Activated naive CD4-positive, alpha-beta T cell treated with anti-CD3 and anti-CD28 coated beads, Interleukin-2, amount 50 U/mL, for 72 hours (primary cell): ENCODE measurements around the gene POU2F1. TPM values are rescaled to one million over a fixed set of nuclear protein-coding genes. Genes with fewer than 3 reads are reported as not detected.
A peak's percentile ranks its signal among the peaks of the same experiment; 100 is the strongest.

ENCODE experiments used
- ATAC-seq, 2 donors: fragments of 150-1000 bp; cut with Tn5 transposase; 2 replicates each; pipeline ENCODE4 v1.10.0; 2021; ENCODE audit warnings: mild to moderate bottlenecking in 2 of 2, moderate library complexity in 2 of 2
- DNase-seq, 2 donors: peaks; one replicate each; pipeline ENCODE4 v3.0.0; 2021 to 2022; ENCODE audit warnings: low spot score in 2 of 2
- H3K27ac Mint-ChIP-seq, 2 donors: one replicate each; pipeline ENCODE4 v1.8.0; 2022; ENCODE audit warnings: mild to moderate bottlenecking in 2 of 2, mixed read lengths in 2 of 2
- H3K36me3 Mint-ChIP-seq, 2 donors: one replicate each; pipeline ENCODE4 v1.8.0; 2022; ENCODE audit warnings: mixed read lengths in 2 of 2
- H3K9me3 Mint-ChIP-seq, 2 donors: one replicate each; pipeline ENCODE4 v1.8.0; 2022; ENCODE audit warnings: mixed read lengths in 2 of 2
- total RNA-seq, 2 donors: library from RNA; stranded (reverse); gene quantifications; one replicate each; pipeline ENCODE4 v1.2.3, GENCODE V29; 2022

The POU2F1 gene
- total RNA-seq, 2 donors from 2014 or later = 32.0 to 32.1 TPM

DNA sequence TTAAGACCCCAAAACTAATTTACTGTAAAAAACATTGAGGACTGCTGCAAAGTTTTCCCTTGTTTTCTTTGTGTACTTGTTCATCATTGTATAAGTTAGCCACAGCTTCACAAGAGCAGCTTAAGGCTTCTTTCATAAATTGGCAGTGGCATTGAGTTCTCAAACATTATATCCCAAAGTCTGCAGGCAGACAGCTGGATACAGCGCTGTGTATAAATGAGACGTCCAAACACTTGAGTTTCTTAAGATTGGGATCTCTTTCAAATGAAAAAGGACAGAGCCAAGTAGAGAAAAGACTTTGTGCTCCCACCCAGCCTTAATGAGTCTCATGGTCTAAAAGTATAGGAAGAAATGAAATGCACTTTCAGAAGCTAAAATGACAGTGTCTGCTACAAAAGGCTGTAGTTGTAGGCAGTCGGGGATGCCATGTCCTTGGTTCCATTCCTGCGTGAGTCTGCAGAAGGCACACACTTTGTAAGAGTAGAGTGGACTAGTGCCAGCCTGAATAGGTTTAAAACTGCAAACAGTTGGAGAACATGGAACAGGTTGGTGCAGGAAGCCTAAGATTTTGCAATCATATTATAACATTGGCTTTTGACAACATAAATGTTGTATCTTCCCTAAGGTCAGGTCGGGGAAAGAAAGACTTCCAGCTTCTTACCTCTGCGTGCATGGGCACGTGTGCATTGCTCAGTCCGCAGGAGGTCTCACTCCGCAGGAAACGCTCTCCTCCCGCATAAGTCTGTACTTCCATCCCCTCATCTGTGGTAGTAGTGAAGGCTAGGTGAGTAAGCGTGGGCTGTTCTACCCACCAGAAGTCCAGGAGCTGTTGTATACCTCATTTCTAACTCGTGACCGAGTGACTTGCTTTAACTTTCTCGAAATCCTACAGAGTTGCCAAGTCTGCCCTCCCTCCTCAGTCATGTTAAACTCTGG lies 203.3 kb downstream of the POU2F1 start:
- Mint-ChIP-seq H3K9me3 (no peaks in the 10 kb centered on the region), H3K36me3 (no peaks in the 10 kb centered on the region), H3K27ac (no peak overlapping the region)
- ATAC-seq (peak in 1 of 2 donors; percentile 24), DNase-seq (no peak)

DNA sequence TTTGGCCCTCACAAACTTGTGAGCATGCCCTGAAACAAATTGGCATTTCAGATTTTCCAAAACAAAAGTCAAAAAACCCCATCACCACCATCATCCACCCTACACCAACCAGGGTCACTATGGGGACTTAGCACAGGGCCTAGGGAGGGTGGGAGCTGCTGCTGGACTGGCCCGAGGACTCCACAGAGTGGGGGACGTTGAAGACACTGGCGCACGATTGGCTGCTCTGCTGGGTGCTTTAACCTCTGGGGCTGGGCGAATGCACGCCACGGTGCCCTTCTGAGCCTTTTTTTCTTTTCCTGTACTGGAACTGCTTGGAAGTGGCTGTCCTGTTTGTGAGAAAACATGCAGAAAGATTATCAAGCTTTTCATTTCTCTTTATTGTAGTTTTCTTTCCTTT lies 204.8 kb downstream of the POU2F1 start:
- Mint-ChIP-seq H3K9me3 (no peaks in the 10 kb centered on the region), H3K27ac (peak overlapping the region in 1 of 2 donors; percentile 9), H3K36me3 (no peaks in the 10 kb centered on the region)
- DNase-seq = no peak
- peak in 1 of 2 donors; percentile 13 for ATAC-seq

DNA sequence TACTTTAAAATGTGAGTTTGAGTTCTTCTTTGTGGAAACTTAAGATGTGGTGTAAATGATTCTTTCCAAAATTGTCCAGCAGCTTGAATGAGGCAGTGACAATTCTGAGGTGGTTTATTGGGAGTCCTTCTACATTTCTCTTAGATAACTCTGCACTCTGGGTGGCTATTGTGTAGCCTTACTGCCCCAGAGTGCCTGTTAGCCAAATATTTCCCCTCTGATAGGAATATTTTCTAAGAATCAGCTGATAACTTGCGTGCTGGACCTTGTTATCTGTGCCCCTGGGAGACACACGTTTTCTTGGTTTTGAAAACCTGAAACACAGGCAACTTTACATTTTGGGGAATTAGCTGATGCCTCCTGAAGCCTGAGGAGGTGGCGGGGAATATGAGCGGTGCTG lies 206.0 kb downstream of the POU2F1 start:
- Mint-ChIP-seq H3K9me3 (no peaks in the 10 kb centered on the region), H3K27ac (peak overlapping the region in 1 of 2 donors; percentile 38), H3K36me3 (no peaks in the 10 kb centered on the region)
- ATAC-seq (no peak), DNase-seq (no peak)

DNA sequence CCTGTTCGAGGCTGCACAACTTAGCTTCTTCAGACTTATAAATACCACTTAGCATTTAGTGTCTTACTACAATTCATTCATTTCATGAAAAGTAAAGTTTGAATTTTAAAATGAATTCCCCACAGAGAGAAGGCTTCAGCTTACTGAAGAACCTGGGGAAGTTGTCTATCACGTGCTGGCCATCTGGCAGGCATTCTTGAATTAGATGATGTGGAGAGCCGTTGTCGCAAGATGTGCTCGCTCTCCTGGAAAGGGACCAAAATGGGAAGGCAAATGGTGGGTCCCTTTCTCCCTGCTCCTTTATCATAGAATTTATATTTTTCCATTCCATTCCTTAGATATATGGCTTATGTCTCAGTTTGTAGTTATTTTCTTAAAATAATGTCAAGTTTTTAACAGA lies 207.2 kb downstream of the POU2F1 start:
- Mint-ChIP-seq H3K9me3 (no peaks in the 10 kb centered on the region), H3K36me3 (peaks cover 0 to 2% of the 10 kb centered on the region in 2 donors), H3K27ac (peak overlapping the region; percentile 20 to 79)
- DNase-seq (no peak), ATAC-seq (no peak)

DNA sequence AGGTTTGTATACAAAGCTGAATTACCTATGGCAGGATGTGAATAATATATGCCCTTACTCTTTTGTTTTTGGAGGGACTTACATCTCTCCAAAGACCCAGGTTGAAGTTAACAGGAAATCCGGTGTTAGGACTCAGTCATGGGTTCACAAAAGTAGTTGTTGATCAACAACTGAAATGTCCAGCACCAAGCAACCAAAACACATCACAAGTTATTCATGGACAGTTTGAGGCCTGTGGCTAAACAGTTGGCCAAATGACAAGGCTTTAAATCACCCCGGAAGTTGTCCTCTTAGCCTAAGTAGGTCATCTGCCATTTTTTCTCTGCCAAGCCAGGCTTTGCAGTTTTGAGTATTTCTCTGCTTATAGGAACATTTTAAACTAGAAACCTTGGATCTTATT lies 207.7 kb downstream of the POU2F1 start:
- peak in 1 of 2 donors; percentile 32 for ATAC-seq
- peak overlapping the region; percentile 20 to 79 for H3K27ac Mint-ChIP-seq

DNA sequence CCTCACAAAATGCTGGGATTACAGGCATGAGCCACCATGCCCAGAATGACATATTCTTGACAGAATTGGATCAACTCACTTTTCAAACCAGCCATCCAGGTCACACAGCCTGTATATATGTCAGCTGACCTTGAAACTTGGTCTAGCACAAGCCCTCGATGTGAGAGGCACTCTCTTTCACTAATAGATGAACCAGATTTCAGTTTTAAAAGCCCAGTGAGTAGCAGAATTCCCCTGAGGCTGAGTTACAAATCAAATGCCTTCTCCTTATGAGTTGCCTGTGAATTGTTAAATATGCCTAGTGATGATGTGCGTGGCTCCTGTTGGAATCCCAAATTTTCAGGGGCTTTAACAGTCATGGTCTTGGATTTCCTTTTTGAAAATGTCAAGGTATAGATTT lies 208.9 kb downstream of the POU2F1 start:
- ATAC-seq (no peak), DNase-seq (no peak)
- Mint-ChIP-seq H3K27ac (peak overlapping the region; percentile 20 to 36), H3K9me3 (no peaks in the 10 kb centered on the region), H3K36me3 (peaks cover 0 to 14% of the 10 kb centered on the region in 2 donors)

More for the DNA sequence above, 207.7 kb downstream of the POU2F1 start:
- Mint-ChIP-seq H3K36me3 (peaks cover 0 to 7% of the 10 kb centered on the region in 2 donors), H3K9me3 (no peaks in the 10 kb centered on the region)
- no peak for DNase-seq

DNA sequence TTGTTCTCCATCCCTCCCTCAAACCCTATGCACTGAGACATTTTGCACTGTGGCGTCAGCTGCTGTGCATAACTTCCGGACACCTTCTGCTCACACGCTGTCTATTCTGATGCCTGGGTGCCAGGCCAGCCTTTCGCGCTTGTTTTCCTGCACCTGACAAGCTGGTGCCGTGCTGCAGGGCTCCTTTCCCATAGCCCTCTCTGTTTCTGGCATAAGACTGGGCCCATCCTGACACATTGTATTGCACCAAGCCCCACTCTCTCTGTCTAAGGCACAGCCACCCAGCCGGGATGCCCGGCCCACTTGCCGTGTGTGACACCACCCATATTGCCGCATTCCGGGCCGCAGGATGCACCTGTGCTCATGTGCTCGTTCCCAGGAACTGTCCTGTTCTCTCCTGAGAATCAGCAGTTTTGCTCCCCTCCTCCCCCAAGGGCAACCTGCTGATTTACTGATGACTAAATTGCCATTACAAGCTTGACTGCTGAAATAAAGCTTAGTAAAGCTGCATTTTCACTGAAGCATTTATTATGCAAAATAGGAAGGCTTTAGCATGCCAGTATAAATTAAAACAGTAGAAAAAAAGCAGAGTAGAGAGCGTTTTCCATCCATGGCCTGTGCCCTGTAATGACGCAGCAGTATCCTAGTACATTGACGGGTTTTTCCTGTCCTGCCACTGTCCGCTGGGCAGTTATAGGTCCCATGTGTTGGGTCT lies 209.6 kb downstream of the POU2F1 start:
- H3K9me3 Mint-ChIP-seq = no peaks in the 10 kb centered on the region
- DNase-seq = no peak
- peak; percentile 7 to 14 for ATAC-seq

DNA sequence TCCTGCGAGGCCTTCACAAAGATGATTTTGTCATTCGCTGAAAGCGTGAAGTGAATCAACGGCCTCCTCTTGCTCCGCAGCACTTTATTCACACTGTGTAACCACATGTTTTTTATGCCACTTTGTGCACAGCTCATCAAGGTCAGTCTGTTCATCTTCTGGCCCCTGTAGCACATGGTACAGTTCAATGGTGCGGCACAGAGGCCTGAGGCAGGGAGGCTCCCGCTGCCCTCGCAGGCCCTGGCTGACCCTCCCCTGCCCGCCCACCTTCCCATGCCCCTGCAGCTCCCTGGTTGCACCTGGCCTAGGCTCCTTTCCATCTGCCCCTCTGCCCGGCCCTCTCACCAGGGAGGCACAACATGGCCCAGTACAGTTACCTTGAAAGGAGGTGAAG lies 210.2 kb downstream of the POU2F1 start:
- ATAC-seq (peak; percentile 9 to 28), DNase-seq (no peak)
- Mint-ChIP-seq H3K9me3 (no peaks in the 10 kb centered on the region), H3K36me3 (peaks cover 0 to 21% of the 10 kb centered on the region in 2 donors), H3K27ac (peak overlapping the region; percentile 48 to 75)

More for the DNA sequence above, 209.6 kb downstream of the POU2F1 start:
- Mint-ChIP-seq H3K27ac (peak overlapping the region; percentile 20 to 62), H3K36me3 (peaks cover 0 to 15% of the 10 kb centered on the region in 2 donors)

DNA sequence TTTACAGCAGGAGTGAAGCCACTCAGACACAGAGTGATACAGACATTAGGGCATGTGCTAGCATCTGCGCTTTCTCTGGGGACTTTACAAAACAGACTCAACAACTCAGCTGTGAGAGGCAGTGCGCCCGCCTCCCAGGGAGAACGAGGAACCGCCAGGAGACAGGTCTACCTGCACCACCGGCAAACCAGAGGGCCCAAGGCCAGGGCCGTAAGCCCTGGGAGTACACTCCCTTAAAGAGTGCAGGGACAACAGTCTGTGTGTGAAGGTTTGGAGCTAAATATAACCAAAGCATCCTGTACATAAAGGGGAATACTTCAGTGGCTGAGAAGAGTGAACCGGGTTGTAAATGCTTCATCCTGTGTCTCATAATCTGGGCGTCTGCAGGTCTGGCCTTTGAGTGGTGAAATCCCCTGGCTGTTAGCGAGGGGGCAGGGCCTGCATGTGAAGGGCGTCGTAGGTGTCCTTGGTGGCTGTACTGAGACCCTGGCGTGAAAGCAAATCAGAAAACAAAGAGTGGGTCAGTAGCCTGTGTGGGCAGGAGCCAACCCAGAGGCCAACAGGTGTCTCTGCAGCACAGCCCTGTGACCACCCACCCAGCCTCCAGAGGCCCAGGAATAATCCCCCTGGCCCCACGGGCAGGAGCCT lies 210.7 kb downstream of the POU2F1 start:
- DNase-seq (no peak), ATAC-seq (peak; percentile 12 to 23)
- Mint-ChIP-seq H3K27ac (peak overlapping the region; percentile 48 to 75), H3K36me3 (peaks cover 0 to 26% of the 10 kb centered on the region in 2 donors), H3K9me3 (no peaks in the 10 kb centered on the region)

DNA sequence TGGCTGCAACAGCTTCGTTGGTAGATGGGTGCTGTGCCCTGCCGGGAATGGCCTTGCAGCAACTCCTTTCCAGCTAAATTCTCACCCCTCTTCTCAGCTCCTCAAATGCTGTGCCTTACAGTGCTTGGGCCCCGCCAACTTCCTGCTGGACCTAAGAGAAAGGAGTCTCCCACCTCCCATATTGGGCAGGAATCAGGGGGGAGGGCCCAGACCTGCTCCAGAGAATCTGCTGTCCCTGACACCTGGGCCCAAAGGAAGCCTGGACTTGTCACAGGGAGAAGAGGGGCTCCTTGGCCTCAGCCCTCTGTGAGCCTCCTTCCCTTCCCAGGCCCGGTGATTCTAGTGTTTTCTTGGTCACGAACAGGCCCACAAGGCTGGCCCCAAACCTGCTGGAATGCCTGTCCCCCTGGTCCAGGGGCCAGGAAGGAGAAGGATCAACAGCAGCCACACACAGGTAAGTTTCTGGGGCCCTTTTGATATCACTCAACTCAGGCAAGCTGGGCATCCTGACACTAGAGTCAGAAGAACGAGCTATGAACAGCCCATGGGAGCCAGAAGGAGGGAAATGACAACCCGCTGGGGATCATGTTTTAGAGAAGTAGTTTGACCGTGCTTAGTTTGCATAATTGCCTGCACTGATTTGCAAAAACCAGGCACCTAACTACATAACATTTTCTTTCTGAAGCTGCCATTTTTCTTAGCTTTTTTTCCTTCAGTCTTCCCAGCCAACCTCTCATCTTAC lies 211.4 kb downstream of the POU2F1 start:
- Mint-ChIP-seq H3K27ac (peak overlapping the region; percentile 36 to 60), H3K9me3 (no peaks in the 10 kb centered on the region), H3K36me3 (peaks cover 0 to 33% of the 10 kb centered on the region in 2 donors)

DNA sequence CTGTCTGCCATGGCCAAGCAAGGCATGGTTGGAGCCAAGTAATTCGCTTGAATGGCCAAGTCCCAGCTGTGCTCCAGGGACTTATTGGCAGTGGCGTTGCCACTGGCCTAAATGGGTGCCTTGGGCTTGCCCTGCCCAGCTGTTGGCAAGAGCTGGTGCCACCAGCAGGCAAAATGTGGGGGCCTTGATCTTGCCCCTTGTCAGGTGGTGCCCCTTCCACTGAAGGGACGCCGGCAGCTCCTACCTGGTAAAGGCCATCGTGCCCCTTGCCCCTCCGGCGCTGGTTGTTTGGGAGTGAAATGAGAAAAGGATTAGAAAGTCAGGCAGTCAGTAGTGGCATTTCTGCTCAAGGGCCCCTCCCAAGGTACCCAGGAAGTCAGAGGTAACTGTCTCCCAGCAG lies 212.1 kb downstream of the POU2F1 start:
- Mint-ChIP-seq H3K9me3 (no peaks in the 10 kb centered on the region), H3K36me3 (peaks cover 0 to 35% of the 10 kb centered on the region in 2 donors), H3K27ac (peak overlapping the region; percentile 36 to 60)
- no peak for ATAC-seq
- DNase-seq = no peak

More for the DNA sequence above, 211.4 kb downstream of the POU2F1 start:
- DNase-seq (no peak), ATAC-seq (no peak)

DNA sequence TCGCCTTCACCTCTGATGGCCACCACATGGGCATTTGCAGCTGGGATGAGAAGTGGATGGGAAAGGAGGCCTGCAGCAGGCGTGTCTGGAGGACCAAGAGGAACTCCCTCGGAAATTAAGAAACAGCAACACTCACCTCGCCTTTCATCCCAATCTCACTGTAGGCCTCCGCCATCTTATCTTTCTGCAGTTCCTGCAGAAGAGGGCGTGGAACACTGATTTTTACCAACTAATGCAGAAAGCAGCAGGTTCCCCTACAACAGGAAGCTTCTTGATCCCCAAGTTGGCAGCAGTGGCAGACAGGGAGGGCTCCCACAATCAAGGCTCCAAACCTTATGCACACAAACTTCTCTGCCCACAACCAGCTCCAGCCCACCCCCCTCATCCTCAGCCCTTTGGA lies 213.2 kb downstream of the POU2F1 start:
- H3K27ac Mint-ChIP-seq = peak overlapping the region; percentile 60 to 66
- H3K9me3 Mint-ChIP-seq = no peaks in the 10 kb centered on the region
- DNase-seq = no peak
- no peak for ATAC-seq
- H3K36me3 Mint-ChIP-seq = peaks cover 0 to 44% of the 10 kb centered on the region in 2 donors

DNA sequence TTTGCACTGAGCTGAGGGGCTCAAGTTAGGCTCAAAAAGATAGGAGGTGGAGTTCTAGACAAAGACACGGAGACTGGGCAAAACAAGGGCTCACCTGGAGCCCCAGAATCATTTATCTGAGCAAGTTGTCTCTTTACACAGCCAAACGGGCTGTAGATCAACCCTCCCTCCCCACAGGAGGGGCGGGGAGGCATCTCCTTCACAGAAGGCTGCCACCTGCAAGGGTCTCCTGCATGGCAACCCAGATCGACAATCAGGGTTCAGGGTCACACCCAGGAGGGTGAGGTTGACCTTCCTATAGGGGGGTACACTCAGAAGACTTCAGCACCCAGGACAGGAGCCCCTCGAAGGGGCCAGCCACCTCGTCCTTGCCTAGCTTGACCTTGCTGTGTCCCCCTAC lies 213.6 kb downstream of the POU2F1 start:
- Mint-ChIP-seq H3K36me3 (peaks cover 0 to 44% of the 10 kb centered on the region in 2 donors), H3K27ac (peak overlapping the region; percentile 60 to 66), H3K9me3 (no peaks in the 10 kb centered on the region)
- no peak for ATAC-seq
- DNase-seq = no peak

DNA sequence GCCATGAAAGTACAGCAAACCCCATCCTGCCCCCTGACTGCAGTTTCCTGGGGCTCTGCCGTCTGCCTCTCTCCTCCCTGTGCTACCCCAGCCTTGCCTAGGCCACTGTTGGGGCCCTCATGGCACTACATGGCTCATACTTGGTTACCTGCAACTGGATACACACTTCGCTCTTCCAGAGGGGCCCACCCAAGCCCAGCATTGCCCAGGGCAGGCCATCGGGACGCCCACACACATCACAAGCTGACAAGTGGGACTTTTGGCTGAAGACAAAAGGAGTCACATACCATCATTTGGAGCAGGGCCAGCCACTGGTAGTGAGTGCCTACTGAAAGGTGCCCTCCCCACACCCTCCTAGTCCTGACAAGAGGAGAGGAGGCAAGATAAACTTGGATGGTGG lies 214.8 kb downstream of the POU2F1 start:
- ATAC-seq = no peak
- H3K27ac Mint-ChIP-seq = peak overlapping the region; percentile 79 to 80
- H3K36me3 Mint-ChIP-seq = peaks cover 0 to 53% of the 10 kb centered on the region in 2 donors
- DNase-seq = no peak
- no peaks in the 10 kb centered on the region for H3K9me3 Mint-ChIP-seq

DNA sequence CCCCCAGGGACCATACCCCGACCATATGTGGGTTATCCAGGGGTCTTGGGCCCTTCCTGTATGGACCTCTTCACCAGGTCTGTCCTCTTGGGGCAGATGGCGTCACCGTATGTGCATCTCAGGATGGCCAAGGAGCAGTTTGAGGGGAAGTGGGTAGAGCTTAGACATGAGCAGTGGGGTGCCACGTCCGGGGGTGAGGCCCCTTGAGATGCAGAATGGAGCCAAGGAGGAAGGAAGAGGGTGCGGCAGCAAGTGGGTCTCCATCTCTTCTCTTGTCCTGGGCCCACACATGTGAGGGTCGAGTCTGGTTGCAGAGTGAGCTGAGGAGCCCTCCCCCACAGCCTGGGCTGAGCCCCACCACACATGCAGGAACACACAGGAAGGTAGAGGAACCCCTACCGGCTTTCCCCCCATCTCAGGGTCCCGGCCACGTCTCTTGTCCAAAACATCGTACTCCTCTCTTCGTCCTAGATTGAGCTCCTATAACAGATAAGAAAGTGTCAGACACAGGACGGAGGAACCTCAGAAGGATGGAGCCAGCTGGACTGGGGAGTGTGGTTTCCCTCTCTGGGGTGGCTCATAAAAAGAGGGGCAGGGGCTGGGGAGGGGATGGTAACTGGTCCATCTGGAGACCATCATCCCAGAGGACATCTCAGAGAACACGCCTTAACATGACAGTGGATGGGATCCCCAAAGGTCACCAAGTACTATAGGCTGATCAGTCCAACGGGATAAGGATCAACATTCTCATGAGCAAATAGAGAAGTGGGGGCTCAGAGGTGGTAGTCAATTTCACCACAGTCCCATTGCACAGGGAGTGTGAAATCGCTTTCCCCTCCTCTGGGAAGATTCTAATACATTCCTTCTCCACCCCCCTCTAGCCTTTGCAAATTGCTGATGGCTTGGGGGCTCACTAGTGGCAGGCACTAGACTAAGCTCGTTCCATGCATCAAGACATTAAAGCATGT lies 217.8 kb downstream of the POU2F1 start:
- Mint-ChIP-seq H3K36me3 (peaks cover 0 to 47% of the 10 kb centered on the region in 2 donors), H3K27ac (peak overlapping the region; percentile 28 to 91), H3K9me3 (no peaks in the 10 kb centered on the region)
- no peak for DNase-seq
- no peak for ATAC-seq
